PC-3 (cell line): ENCODE data around the gene ZNF516. TPM values are rescaled to one million over a fixed set of nuclear protein-coding genes. Genes with fewer than 3 reads are reported as not detected.

Experiments
- ATAC-seq: fragments of 200-7000 bp; cut with Tn5 transposase; 2 replicates; pipeline ENCODE4 v1.9.1; 2020; ENCODE audit warnings: mild to moderate bottlenecking, moderate library complexity
- BruUV-seq: library from RNA; stranded (reverse); fragments of 400-500 nt; replicated peaks from 2 replicates; lab custom pipeline; 2021; lab: Mats Ljungman, UMichigan
- CTCF ChIA-PET: fragments of 300-600 bp; sonication (Branson Sonifier 250); formaldehyde crosslinking; loops from one replicate; lab custom pipeline; 2022; ENCODE audit warnings: antibody characterized with exemption; lab: Charles Lee
- POLR2A ChIA-PET: fragments of 300-600 bp; sonication (Branson Sonifier 250); formaldehyde crosslinking; loops from one replicate; lab custom pipeline; 2022; ENCODE audit warnings: antibody characterized with exemption; ENCODE audit not compliant: unreplicated experiment; lab: Charles Lee
- DNase-seq: peaks from one replicate; pipeline ENCODE4 v3.0.0-alpha.2; 2015
- H2AFZ ChIP-seq: fragments of 300-600 bp; sonication (generic); 2 replicates; pipeline ENCODE4 v1.6.0; 2016; ENCODE audit warnings: antibody characterized with exemption, low read length
- H3F3A ChIP-seq: fragments of 300-600 bp; sonication (generic); one replicate; pipeline ENCODE4 v1.6.0; 2017; ENCODE audit warnings: antibody characterized with exemption, low read length, control low read depth, mild to moderate bottlenecking; ENCODE audit not compliant: unreplicated experiment
- H3K27ac ChIP-seq: fragments of 300-600 bp; sonication (generic); 2 replicates; pipeline ENCODE4 v1.5.1; 2016; ENCODE audit warnings: mild to moderate bottlenecking, low read length
- H3K27me3 ChIP-seq: fragments of 300-600 bp; sonication (generic); 2 replicates; pipeline ENCODE4 v1.6.1; 2016; ENCODE audit warnings: low read length, mixed read lengths
- H3K36me3 ChIP-seq: fragments of 300-600 bp; sonication (generic); 2 replicates; pipeline ENCODE4 v1.6.1; 2016; ENCODE audit warnings: low read depth, mixed run types, low read length, mixed read lengths
- H3K4me1 ChIP-seq: fragments of 300-600 bp; sonication (generic); 2 replicates; pipeline ENCODE4 v1.5.1; 2016; ENCODE audit warnings: low read length; ENCODE audit not compliant: insufficient read depth
- H3K4me2 ChIP-seq: fragments of 300-600 bp; sonication (generic); 2 replicates; pipeline ENCODE4 v1.6.0; 2016; ENCODE audit warnings: low read length
- H3K4me3 ChIP-seq: fragments of 300-600 bp; sonication (generic); 2 replicates; pipeline ENCODE4 v1.5.1; 2016; ENCODE audit warnings: mild to moderate bottlenecking, low read length, mixed read lengths
- H3K79me2 ChIP-seq: fragments of 300-600 bp; sonication (generic); 2 replicates; pipeline ENCODE4 v1.6.1; 2017; ENCODE audit warnings: low read length, mixed read lengths
- H3K9ac ChIP-seq: fragments of 300-600 bp; sonication (generic); 2 replicates; pipeline ENCODE4 v1.6.0; 2016; ENCODE audit warnings: mild to moderate bottlenecking, low read length
- H3K9me2 ChIP-seq: fragments of 300-600 bp; sonication (generic); replicated peaks from 2 replicates; pipeline ENCODE4 v1.6.1; 2016; ENCODE audit warnings: mixed run types, low read length, mixed read lengths
- H3K9me3 ChIP-seq: fragments of 300-600 bp; sonication (generic); 2 replicates; pipeline ENCODE4 v1.6.1; 2016; ENCODE audit warnings: low read length, mixed read lengths
- H4K20me1 ChIP-seq: fragments of 300-600 bp; sonication (generic); 2 replicates; pipeline ENCODE4 v1.6.1; 2016; ENCODE audit warnings: low read length, mixed read lengths
- CTCF ChIP-seq: fragments of 300-600 bp; sonication (generic); conservative IDR thresholded peaks from 2 replicates; pipeline ENCODE4 v1.5.1; 2017; ENCODE audit warnings: antibody characterized with exemption, low read depth, mild to moderate bottlenecking, low read length
- EZH2 ChIP-seq: fragments of 300-600 bp; sonication (generic); IDR thresholded peaks from one replicate; pipeline ENCODE4 v1.6.1; 2017; ENCODE audit warnings: antibody characterized with exemption, mild to moderate bottlenecking, low read length; ENCODE audit not compliant: unreplicated experiment
- EZH2phosphoT487 ChIP-seq: fragments of 300-600 bp; sonication (generic); IDR thresholded peaks from 2 replicates; pipeline ENCODE4 v1.6.1; 2018; ENCODE audit warnings: mild to moderate bottlenecking, antibody characterized with exemption, low read length, borderline replicate concordance
- intact Hi-C: fragments of 100-400 bp; cut with micrococcal nuclease; formaldehyde crosslinking; loops from 2 replicates; pipeline ENCODE4 v1.9.0; 2023
- total RNA-seq: library from RNA; depleted of rRNA; stranded (reverse); fragments of >200 nt; gene quantifications from 2 replicates; pipeline ENCODE4 v1.2.3, GENCODE V29; 2014

The ZNF516 gene
- total RNA-seq, 1 experiment from 2014 or later, result 4.0 TPM

- Histone ChIP-seq H3K4me2 (no peak overlapping the region), H3K9me2 (no peaks in the 10 kb centered on the region), H3K27ac (no peak overlapping the region), H2AFZ (no peak overlapping the region), H3K4me1 (peaks cover 4% of the 10 kb centered on the region; the same call in 1 of the 2 replicates), H3K9me3 (no peaks in the 10 kb centered on the region), H3F3A (no peaks in the 10 kb centered on the region), H3K4me3 (no peak overlapping the region), H3K79me2 (no peaks in the 10 kb centered on the region), H3K27me3 (0 out of 2 replicates have a peak, but pooled peaks cover 13% of the 10 kb centered on the region), H3K36me3 (no peaks in the 10 kb centered on the region), H4K20me1 (no peaks in the 10 kb centered on the region), H3K9ac (no peak overlapping the region)
- ChIA-PET CTCF (no interaction called here), POLR2A (no interaction called here)
- no peak for TF ChIP-seq EZH2
- no peak for TF ChIP-seq CTCF
- TF ChIP-seq EZH2phosphoT487, result no peak
- no peak for ATAC-seq
- DNase-seq, result no peak
- intact Hi-C loops, result no loop called here
- BruUV-seq, result no TSS peak
Measured at GRCh38 chr18:76350134-76351025, 144.7 kb downstream of the ZNF516 start.

DNA sequence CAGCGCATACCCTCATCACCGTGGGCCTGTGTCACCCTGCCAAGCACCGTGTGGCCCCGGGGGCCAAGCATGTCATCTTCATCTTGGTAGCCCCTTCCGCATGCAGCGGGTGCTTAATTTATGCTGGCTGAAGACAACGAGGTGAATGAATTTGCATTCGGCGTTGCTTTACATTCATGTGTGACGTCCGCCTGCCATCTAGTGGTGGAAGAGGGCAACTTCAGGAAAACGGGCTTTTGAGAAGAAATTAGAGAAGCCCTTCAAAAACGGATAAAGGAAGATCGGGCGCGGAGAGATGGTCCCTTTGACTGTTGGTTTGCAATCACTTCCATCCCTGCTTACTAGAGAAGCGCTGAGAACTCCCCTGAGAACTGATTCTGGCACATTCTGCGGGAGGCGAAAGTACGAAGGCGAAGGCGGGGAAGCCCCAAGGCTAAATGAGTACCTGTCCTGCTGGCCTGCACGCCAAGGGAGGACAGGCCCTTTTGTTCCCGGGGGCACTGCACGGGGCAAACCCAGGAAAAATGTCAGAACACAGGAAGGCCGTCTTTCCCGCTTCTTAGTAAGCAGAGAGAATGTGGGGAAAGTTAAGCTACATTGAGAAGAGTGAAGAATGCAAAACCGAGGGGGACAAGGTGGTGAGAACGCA, 145.9 kb downstream of the ZNF516 start:
- Histone ChIP-seq H3K9ac (no peak overlapping the region), H3K9me2 (no peaks in the 10 kb centered on the region), H3K4me3 (peak overlapping the region; percentile 58), H3K4me2 (peak overlapping the region; percentile 77), H2AFZ (peak overlapping the region; percentile 73), H3K36me3 (no peaks in the 10 kb centered on the region), H3K27ac (no peak overlapping the region), H3F3A (no peaks in the 10 kb centered on the region), H3K27me3 (0 out of 2 replicates have a peak, but pooled peaks cover 13% of the 10 kb centered on the region), H4K20me1 (no peaks in the 10 kb centered on the region), H3K4me1 (peaks cover 4% of the 10 kb centered on the region; the same call in 1 of the 2 replicates), H3K79me2 (no peaks in the 10 kb centered on the region), H3K9me3 (no peaks in the 10 kb centered on the region)
- peak; percentile 82 for DNase-seq
- ChIA-PET CTCF (no interaction called here), POLR2A (no interaction called here)
- ATAC-seq, result peak; percentile 48
- no peak for TF ChIP-seq EZH2
- TF ChIP-seq CTCF, result peak; percentile 85
- TF ChIP-seq EZH2phosphoT487, result no peak
- intact Hi-C loops, result loop anchor here (5.0 to 10.0 kb wide), 2 partner anchors 1697 to 1724 kb away; no protein-coding TSS in a partner anchor
- no TSS peak for BruUV-seq
